Measurements from ENCODE around the gene NRXN3.

- TF ChIP-seq EZH2 (IDR thresholded peaks at IDR 0.05; ENCODE audit: low read depth, unreplicated experiment) (no peak), CTCF (conservative IDR thresholded peaks at IDR 0.05; ENCODE audit: low read depth in 2 of 2) (no peak), POLR2AphosphoS5 (IDR thresholded peaks at IDR 0.05; ENCODE audit: low read depth) (no peak), CREB1 (CRISPR knock-in tag; IDR thresholded peaks at IDR 0.05; ENCODE audit: low read depth) (no peak), JUNB (IDR thresholded peaks at IDR 0.05; ENCODE audit: unreplicated experiment) (no peak), EZH2phosphoT487 (IDR thresholded peaks at IDR 0.05; ENCODE audit: unreplicated experiment) (no peak), REST (IDR thresholded peaks at IDR 0.05; ENCODE audit: unreplicated experiment) (no peak), ETS1 (IDR thresholded peaks at IDR 0.05) (no peak), ZNF462 (CRISPR knock-in tag; IDR thresholded peaks at IDR 0.05) (no peak), ZNF114 (CRISPR knock-in tag; IDR thresholded peaks at IDR 0.05) (no peak), ZNF331 (CRISPR knock-in tag; IDR thresholded peaks at IDR 0.05; ENCODE audit: low read depth) (no peak), NANOG (IDR thresholded peaks at IDR 0.05; ENCODE audit: borderline replicate concordance) (no peak), STAT1 (IDR thresholded peaks at IDR 0.05; ENCODE audit: unreplicated experiment) (no peak)
These were observed 1162.5 kb downstream of the NRXN3 start for GRCh38 chr14:79332504-79333197.

All from GM23338 (cell line).